GM18951 (cell line): ENCODE results near the gene FOS.

ENCODE experiments used
- POLR2A ChIP-seq: IDR thresholded peaks from 4 replicates; pipeline ENCODE4 v1.6.1; 2011; ENCODE audit warnings: mild to moderate bottlenecking; ENCODE audit not compliant: insufficient read length, insufficient read depth; ENCODE audit errors: extremely low read depth
- in situ Hi-C: fragments of 300-500 bp; cut with MboI; formaldehyde crosslinking; loops from one replicate; pipeline ENCODE4 v1.12.0; 2022; ENCODE audit warnings: low sequenced_read_pairs, mixed read lengths, inconsistent platforms; ENCODE audit not compliant: unreplicated experiment

FOS gene

GRCh38 chr14:75242546-75243273, 35.9 kb upstream of the FOS start:
- in situ Hi-C loops = no loop called here
- TF ChIP-seq POLR2A = no peak

- no peak for TF ChIP-seq POLR2A
Measured at GRCh38 chr14:75244121-75244520, 34.5 kb upstream of the FOS start.

GRCh38 chr14:75246546-75247285, 31.9 kb upstream of the FOS start:
- in situ Hi-C loops = no loop called here
- TF ChIP-seq POLR2A = no peak

More at GRCh38 chr14:75244121-75244520, 34.5 kb upstream of the FOS start:
- in situ Hi-C loops = no loop called here

GRCh38 chr14:75247286-75247922, 31.2 kb upstream of the FOS start:
- in situ Hi-C loops = no loop called here
- no peak for TF ChIP-seq POLR2A

- TF ChIP-seq POLR2A = no peak
- in situ Hi-C loops = no loop called here
Measured at GRCh38 chr14:75247939-75248338, 30.7 kb upstream of the FOS start.

- in situ Hi-C loops = no loop called here
- no peak for TF ChIP-seq POLR2A
Measured at GRCh38 chr14:75249251-75249957, 29.2 kb upstream of the FOS start.

GRCh38 chr14:75249958-75250336, 28.7 kb upstream of the FOS start:
- in situ Hi-C loops = no loop called here
- TF ChIP-seq POLR2A = no peak

- TF ChIP-seq POLR2A = no peak
- in situ Hi-C loops = no loop called here
Measured at GRCh38 chr14:75250800-75251199, 27.8 kb upstream of the FOS start.

- TF ChIP-seq POLR2A = no peak
- in situ Hi-C loops = no loop called here
Measured at GRCh38 chr14:75252254-75252837, 26.3 kb upstream of the FOS start.

- no peak for TF ChIP-seq POLR2A
- in situ Hi-C loops = no loop called here
Measured at GRCh38 chr14:75254381-75254822, 24.2 kb upstream of the FOS start.

- in situ Hi-C loops = loop anchor here (5.0 kb wide), 1 partner anchor 43 kb away; no protein-coding TSS in a partner anchor
- TF ChIP-seq POLR2A = no peak
Measured at GRCh38 chr14:75254901-75255584, 23.6 kb upstream of the FOS start.
